Prostate gland (tissue), 2 donors: Measurements from ENCODE around the gene TEDC2. TPM values are rescaled to one million over a fixed set of nuclear protein-coding genes. Genes with fewer than 3 reads are reported as not detected.

Source experiments
- DNase-seq: peaks from one replicate; pipeline ENCODE4 v3.0.0-alpha.2; 2019; ENCODE audit warnings: low spot score
- H3K27ac ChIP-seq, 2 donors: fragments of 200-600 bp; sonication (generic); 2 replicates each; pipeline ENCODE4 v1.5.1; 2017 to 2019
- H3K27me3 ChIP-seq: fragments of 200-600 bp; sonication (generic); replicated peaks from 2 replicates; pipeline ENCODE4 v1.5.1; 2019; ENCODE audit not compliant: insufficient read depth
- H3K36me3 ChIP-seq, 2 donors: fragments of 200-600 bp; sonication (generic); 1 replicate in 1 of 2; 2 replicates in 1 of 2; pipeline versions ENCODE4 v1.5.1 to v1.8.1; 2017 to 2019
- H3K4me1 ChIP-seq: fragments of 200-600 bp; sonication (generic); replicated peaks from 2 replicates; pipeline ENCODE4 v1.5.1; 2019
- H3K4me3 ChIP-seq, 2 donors: fragments of 200-600 bp; sonication (generic); 2 replicates each; pipeline ENCODE4 v1.5.1; 2017 to 2019
- H3K9me3 ChIP-seq: fragments of 200-600 bp; sonication (generic); 2 replicates; pipeline ENCODE4 v1.5.1; 2017
- CTCF ChIP-seq, 4 experiments: fragments of 200-600 bp in 2 of 4; fragments of 450-650 bp in 2 of 4; sonication (generic) in 2 of 4; IDR thresholded peaks; 1 replicate in 3 of 4; 2 replicates in 1 of 4; pipeline ENCODE4 v1.5.1; 2016 to 2019; ENCODE audit warnings: antibody characterized with exemption in 4 of 4, mild to moderate bottlenecking in 2 of 4, moderate library complexity in 2 of 4
- POLR2A ChIP-seq: fragments of 450-650 bp; IDR thresholded peaks from one replicate; pipeline ENCODE4 v1.6.1; 2016; ENCODE audit warnings: antibody characterized with exemption, mild to moderate bottlenecking
- POLR2AphosphoS5 ChIP-seq: sonication (generic); formaldehyde crosslinking; IDR thresholded peaks from one replicate; pipeline ENCODE4 v1.6.1; 2017; ENCODE audit warnings: antibody characterized with exemption
- WGBS: methylation state at CpG from one replicate; pipeline ENCODE4 v1.1.5; 2018; 5-methylcytosine and 5-hydroxymethylcytosine counted together
- intact Hi-C: fragments of 100-400 bp; cut with DNase I; formaldehyde crosslinking; loops from one replicate; pipeline ENCODE4 v1.14.2; 2022
- total RNA-seq, 2 donors: library from RNA; depleted of rRNA; stranded (reverse); fragments of >200 nt; gene quantifications; one replicate each; pipeline ENCODE4 v1.1.0, GENCODE V29; 2016

Gene TEDC2
- total RNA-seq, 2 donors from 2014 or later = 3.0 to 12.1 TPM

GRCh38 chr16:2505695-2506094 is 45.8 kb downstream of the TEDC2 start:
- intact Hi-C loops = no loop called here
- 90% methylated on average over 14 of the region's 14 CpGs for WGBS
- Histone ChIP-seq H3K27me3 (no peaks in the 10 kb centered on the region), H3K4me1 (peaks cover 5% of the 10 kb centered on the region), H3K9me3 (no peaks in the 10 kb centered on the region), H3K36me3 (no peaks in the 10 kb centered on the region), H3K27ac (no peak overlapping the region), H3K4me3 (no peak overlapping the region)
- TF ChIP-seq CTCF (IDR thresholded peaks at IDR 0.05) = no peak
- TF ChIP-seq POLR2AphosphoS5 = no peak
- no peak for TF ChIP-seq POLR2A
- no peak for DNase-seq

GRCh38 chr16:2507052-2507659 is 47.2 kb downstream of the TEDC2 start:
- TF ChIP-seq POLR2AphosphoS5 (no peak), POLR2A (no peak), CTCF (IDR thresholded peaks at IDR 0.05) (no peak)
- no peak overlapping the region for H3K27ac ChIP-seq
- no peak overlapping the region for H3K4me3 ChIP-seq
- H3K9me3 ChIP-seq = no peaks in the 10 kb centered on the region
- no peaks in the 10 kb centered on the region for H3K36me3 ChIP-seq
- WGBS = 83% methylated on average over 13 of the region's 14 CpGs
- no peaks in the 10 kb centered on the region for H3K27me3 ChIP-seq
- no peaks in the 10 kb centered on the region for H3K4me1 ChIP-seq
- DNase-seq = no peak
- intact Hi-C loops = no loop called here

GRCh38 chr16:2507665-2508064 is 47.8 kb downstream of the TEDC2 start:
- intact Hi-C loops = no loop called here
- Histone ChIP-seq H3K9me3 (no peaks in the 10 kb centered on the region), H3K27ac (no peak overlapping the region), H3K4me1 (no peaks in the 10 kb centered on the region), H3K4me3 (no peak overlapping the region), H3K36me3 (no peaks in the 10 kb centered on the region), H3K27me3 (no peaks in the 10 kb centered on the region)
- no peak for TF ChIP-seq POLR2A
- no peak for TF ChIP-seq CTCF (IDR thresholded peaks at IDR 0.05)
- TF ChIP-seq POLR2AphosphoS5 = no peak
- no peak for DNase-seq
- WGBS = 84% methylated on average over 10 of the region's 11 CpGs

- no peak for DNase-seq
- WGBS = 90% methylated on average over 18 of the region's 18 CpGs
- no peak overlapping the region for H3K4me3 ChIP-seq
- no peaks in the 10 kb centered on the region for H3K27me3 ChIP-seq
- no peaks in the 10 kb centered on the region for H3K36me3 ChIP-seq
- no peaks in the 10 kb centered on the region for H3K9me3 ChIP-seq
- no peak for TF ChIP-seq POLR2AphosphoS5
- no peak for TF ChIP-seq POLR2A
- no peak for TF ChIP-seq CTCF (IDR thresholded peaks at IDR 0.05)
- H3K27ac ChIP-seq = no peak overlapping the region
- intact Hi-C loops = no loop called here
- H3K4me1 ChIP-seq = no peaks in the 10 kb centered on the region
Measured at GRCh38 chr16:2508722-2509400, 49.0 kb downstream of the TEDC2 start.
